Breast epithelium (tissue), 4 donors: ENCODE measurements around the gene TPPP. TPM values are rescaled to one million over a fixed set of nuclear protein-coding genes. Genes with fewer than 3 reads are reported as not detected.

Experiments used
- DNase-seq, 2 donors: peaks; one replicate each; pipeline ENCODE4 v3.0.0-alpha.2; 2019; ENCODE audit warnings: low spot score in 2 of 2
- H3K27ac ChIP-seq, 2 donors: fragments of 200-600 bp; sonication (generic) in 1 of 2; one replicate each; pipeline ENCODE4 v1.5.1; 2016 to 2019; ENCODE audit warnings: mild to moderate bottlenecking in 1 of 2
- H3K27me3 ChIP-seq, 2 donors: fragments of 200-600 bp; sonication (generic) in 1 of 2; one replicate each; pipeline versions ENCODE4 v1.5.1 to v1.6.0; 2017 to 2019; ENCODE audit warnings: control low read depth in 1 of 2, mild to moderate bottlenecking in 1 of 2
- H3K36me3 ChIP-seq: fragments of 200-600 bp; one replicate; pipeline ENCODE4 v1.5.1; 2019
- H3K4me1 ChIP-seq, 2 donors: fragments of 200-600 bp; sonication (generic); one replicate each; pipeline ENCODE4 v1.5.1; 2016 to 2019; ENCODE audit warnings: control low read depth in 1 of 2
- H3K4me3 ChIP-seq, 3 donors: fragments of 200-600 bp; sonication (generic); 1 replicate in 2 of 3; 2 replicates in 1 of 3; pipeline ENCODE4 v1.5.1; 2016 to 2019; ENCODE audit warnings: mild to moderate bottlenecking in 3 of 3, moderate library complexity in 2 of 3
- H3K9me3 ChIP-seq, 2 donors: fragments of 200-600 bp; sonication (generic) in 1 of 2; one replicate each; pipeline ENCODE4 v1.5.1; 2016 to 2019; ENCODE audit warnings: control low read depth in 1 of 2
- CTCF ChIP-seq, 3 donors: fragments of 450-650 bp; IDR thresholded peaks; one replicate each; pipeline ENCODE4 v1.5.1; 2016 to 2017; ENCODE audit warnings: antibody characterized with exemption in 3 of 3, mild to moderate bottlenecking in 3 of 3, moderate library complexity in 3 of 3
- POLR2A ChIP-seq: fragments of 450-650 bp; IDR thresholded peaks from one replicate; pipeline ENCODE4 v1.6.1; 2016; ENCODE audit warnings: antibody characterized with exemption, mild to moderate bottlenecking, moderate library complexity
- POLR2AphosphoS5 ChIP-seq, 3 donors: sonication (generic); formaldehyde crosslinking; IDR thresholded peaks; one replicate each; pipeline ENCODE4 v1.6.1; 2017; ENCODE audit warnings: antibody characterized with exemption in 3 of 3
- intact Hi-C: fragments of 100-400 bp; cut with DNase I; formaldehyde crosslinking; loops from one replicate; pipeline ENCODE4 v1.15.1; 2023; ENCODE audit warnings: low total_unique reads
- total RNA-seq, 3 donors: library from RNA; depleted of rRNA; stranded (reverse); fragments of >200 nt; gene quantifications; one replicate each; pipeline ENCODE4 v1.1.0, GENCODE V29; 2016

TPPP gene
- total RNA-seq, 3 donors from 2014 or later: 2.9 to 4.3 (median 3.4) TPM

GRCh38 chr5:671459-672328 is 21.5 kb downstream of the TPPP start:
- Histone ChIP-seq H3K27ac (no peak overlapping the region), H3K4me3 (peak overlapping the region in 2 of 3 donors; percentile 23 to 34), H3K36me3 (no peaks in the 10 kb centered on the region), H3K4me1 (peaks cover 18 to 23% of the 10 kb centered on the region in 2 donors), H3K9me3 (no peaks in the 10 kb centered on the region), H3K27me3 (peaks cover 0 to 7% of the 10 kb centered on the region in 2 donors)
- intact Hi-C loops: loop anchor here (5.0 kb wide), 1 partner anchor 696 kb away; no protein-coding TSS in a partner anchor
- peak; percentile 41 to 92 (median 89) for TF ChIP-seq CTCF (IDR thresholded peaks at IDR 0.05)
- no peak for TF ChIP-seq POLR2AphosphoS5 (IDR thresholded peaks at IDR 0.05)
- TF ChIP-seq POLR2A: no peak
- peak in 1 of 2 donors; percentile 82 for DNase-seq

- H3K36me3 ChIP-seq: no peaks in the 10 kb centered on the region
- TF ChIP-seq POLR2A (no peak), POLR2AphosphoS5 (IDR thresholded peaks at IDR 0.05) (no peak), CTCF (IDR thresholded peaks at IDR 0.05) (no peak)
- intact Hi-C loops: loop anchor here (5.0 kb wide), 1 partner anchor 697 kb away; no protein-coding TSS in a partner anchor
- H3K4me3 ChIP-seq: no peak overlapping the region
- H3K9me3 ChIP-seq: no peaks in the 10 kb centered on the region
- peak in 1 of 2 donors; percentile 49 for DNase-seq
- peaks cover 0 to 7% of the 10 kb centered on the region in 2 donors for H3K27me3 ChIP-seq
- H3K4me1 ChIP-seq: peaks cover 18 to 23% of the 10 kb centered on the region in 2 donors
- no peak overlapping the region for H3K27ac ChIP-seq
These were observed 22.5 kb downstream of the TPPP start for GRCh38 chr5:670396-671270.

GRCh38 chr5:669842-670395 is 23.2 kb downstream of the TPPP start:
- no peak overlapping the region for H3K27ac ChIP-seq
- TF ChIP-seq POLR2A: no peak
- no peak for TF ChIP-seq CTCF (IDR thresholded peaks at IDR 0.05)
- no peak for TF ChIP-seq POLR2AphosphoS5 (IDR thresholded peaks at IDR 0.05)
- H3K27me3 ChIP-seq: peaks cover 0 to 7% of the 10 kb centered on the region in 2 donors
- peaks cover 18 to 23% of the 10 kb centered on the region in 2 donors for H3K4me1 ChIP-seq
- peak in 1 of 2 donors; percentile 47 for DNase-seq
- H3K4me3 ChIP-seq: no peak overlapping the region
- no peaks in the 10 kb centered on the region for H3K9me3 ChIP-seq
- H3K36me3 ChIP-seq: no peaks in the 10 kb centered on the region
- intact Hi-C loops: loop anchor here (5.0 kb wide), 1 partner anchor 697 kb away; no protein-coding TSS in a partner anchor

- TF ChIP-seq POLR2A (no peak), POLR2AphosphoS5 (IDR thresholded peaks at IDR 0.05) (no peak), CTCF (IDR thresholded peaks at IDR 0.05) (peak in 2 of 3 donors; percentile 14 to 45)
- Histone ChIP-seq H3K27ac (no peak overlapping the region), H3K9me3 (no peaks in the 10 kb centered on the region), H3K27me3 (peaks cover 0 to 3% of the 10 kb centered on the region in 2 donors), H3K4me1 (peaks cover 18 to 23% of the 10 kb centered on the region in 2 donors), H3K36me3 (no peaks in the 10 kb centered on the region), H3K4me3 (no peak overlapping the region)
- DNase-seq: peak in 1 of 2 donors; percentile 47
- intact Hi-C loops: no loop called here
These were observed 23.9 kb downstream of the TPPP start for GRCh38 chr5:669111-669841.
